Sigmoid colon (tissue), 7 donors: ENCODE data around the gene TAP1. TPM values are rescaled to one million over a fixed set of nuclear protein-coding genes. Genes with fewer than 3 reads are reported as not detected.
A peak's percentile ranks its signal among the peaks of the same experiment; 100 is the strongest.
"Not testable (repeated sequence)": the region's sequence is repeated elsewhere in the genome, so short reads cannot be mapped to it uniquely, and the experiment has no call there.

Experiments used
- DNase-seq: peaks from one replicate; pipeline ENCODE4 v3.0.0-alpha.2; 2019
- H3K27ac ChIP-seq, 4 donors: fragments of 200-600 bp; sonication (generic); one replicate each; pipeline ENCODE4 v1.5.1; 2016 to 2019; ENCODE audit warnings: mild to moderate bottlenecking in 1 of 4
- H3K27me3 ChIP-seq, 3 donors: fragments of 200-600 bp; sonication (generic); one replicate each; pipeline ENCODE4 v1.5.1; 2019; ENCODE audit warnings: mild to moderate bottlenecking in 1 of 3
- H3K36me3 ChIP-seq, 4 donors: fragments of 200-600 bp; sonication (generic); one replicate each; pipeline ENCODE4 v1.5.1; 2016 to 2019
- H3K4me1 ChIP-seq, 4 donors: fragments of 200-600 bp; sonication (generic); one replicate each; pipeline ENCODE4 v1.5.1; 2017 to 2019
- H3K4me3 ChIP-seq, 4 donors: fragments of 200-600 bp; sonication (generic); one replicate each; pipeline ENCODE4 v1.5.1; 2017 to 2019; ENCODE audit warnings: mild to moderate bottlenecking in 2 of 4, moderate library complexity in 1 of 4
- H3K9me3 ChIP-seq, 4 donors: fragments of 200-600 bp in 3 of 4; sonication (generic) in 3 of 4; one replicate each; pipeline versions ENCODE4 v1.5.1 to v1.6.1; 2013 to 2019
- EP300 ChIP-seq, 4 donors: sonication (generic); formaldehyde crosslinking; IDR thresholded peaks; one replicate each; pipeline ENCODE4 v1.6.1; 2017; ENCODE audit warnings: antibody characterized with exemption in 4 of 4
- POLR2A ChIP-seq, 2 donors: fragments of 450-650 bp; IDR thresholded peaks; one replicate each; pipeline ENCODE4 v1.6.1; 2016; ENCODE audit warnings: antibody characterized with exemption in 2 of 2, mild to moderate bottlenecking in 2 of 2, moderate library complexity in 2 of 2
- POLR2AphosphoS5 ChIP-seq, 4 donors: sonication (generic); formaldehyde crosslinking; IDR thresholded peaks; one replicate each; pipeline ENCODE4 v1.6.1; 2017; ENCODE audit warnings: antibody characterized with exemption in 4 of 4
- WGBS, 2 donors: extraction: QIAGEN DNeasy Blood & Tissue Kit; methylation state at CpG; one replicate each; pipeline ENCODE4 v1.1.7; 2013; 5-methylcytosine and 5-hydroxymethylcytosine counted together
- intact Hi-C: fragments of 100-400 bp; cut with DNase I; formaldehyde crosslinking; loops from one replicate; pipeline ENCODE4 v1.15.1; 2023
- polyA plus RNA-seq, 3 donors: library from polyadenylated mRNA; stranded (reverse); fragments of 200-250 nt; gene quantifications; one replicate each; pipeline ENCODE4 v1.2.3, GENCODE V29; 2013
- total RNA-seq, 4 donors: library from RNA; depleted of rRNA; stranded (reverse); fragments of >200 nt; gene quantifications; one replicate each; pipeline ENCODE4 v1.1.0, GENCODE V29; 2016
- TF ChIP-seq, protein P1 (sequence below), 4 experiments: fragments of 450-650 bp in 3 of 4; fragments of 200-600 bp in 1 of 4; IDR thresholded peaks; one replicate each; pipeline ENCODE4 v1.5.1; 2016 to 2019; ENCODE audit warnings: antibody characterized with exemption in 4 of 4, mild to moderate bottlenecking in 3 of 4, moderate library complexity in 2 of 4
- donor health status: healthy with polysubstance abuse.
- donor health status: Bipolar disorder and iron deficiency.
- donor health status: healthy.

The TAP1 gene
- total and polyA plus RNA-seq, 7 donors, result 11.4 to 211 (median 23.5) TPM

DNA sequence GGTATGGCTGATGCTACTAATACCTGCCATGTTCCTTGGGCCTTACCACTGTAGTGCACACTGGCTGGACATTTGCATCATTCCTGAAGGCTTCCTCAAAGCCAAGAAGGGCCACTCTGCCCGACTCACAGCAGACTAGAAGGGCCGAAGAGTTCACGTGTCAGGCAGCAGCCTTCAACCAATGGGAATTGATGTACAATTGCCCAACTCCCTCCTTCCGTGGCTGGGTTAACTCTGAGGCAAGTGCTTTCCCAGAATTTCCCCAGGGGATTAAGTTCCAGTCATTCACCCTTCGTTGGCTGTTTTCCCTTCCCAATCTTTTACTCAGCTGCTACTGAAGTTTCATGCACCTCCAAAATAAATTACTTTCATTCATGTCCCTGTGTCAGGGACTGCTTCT is 30.3 kb upstream of the TAP1 start:
- Histone ChIP-seq H3K4me3 (no peak overlapping the region), H3K36me3 (no peaks in the 10 kb centered on the region), H3K4me1 (peaks cover 0 to 22% (median 20%) of the 10 kb centered on the region in 4 donors), H3K9me3 (no peaks in the 10 kb centered on the region), H3K27me3 (peaks cover 0 to 8% (median 0%) of the 10 kb centered on the region in 3 donors), H3K27ac (no peak overlapping the region)
- intact Hi-C loops, result loop anchor here (2.0 kb wide), 1 partner anchor 101 kb away; no protein-coding TSS in a partner anchor
- WGBS, 2 donors, result 68 to 75% methylated on average over 5 of the region's 5 CpGs
- TF ChIP-seq EP300 (IDR thresholded peaks at IDR 0.05) (no peak), POLR2AphosphoS5 (IDR thresholded peaks at IDR 0.05) (peak in 1 of 4 donors; percentile 40)
- peak; percentile 70 for DNase-seq

DNA sequence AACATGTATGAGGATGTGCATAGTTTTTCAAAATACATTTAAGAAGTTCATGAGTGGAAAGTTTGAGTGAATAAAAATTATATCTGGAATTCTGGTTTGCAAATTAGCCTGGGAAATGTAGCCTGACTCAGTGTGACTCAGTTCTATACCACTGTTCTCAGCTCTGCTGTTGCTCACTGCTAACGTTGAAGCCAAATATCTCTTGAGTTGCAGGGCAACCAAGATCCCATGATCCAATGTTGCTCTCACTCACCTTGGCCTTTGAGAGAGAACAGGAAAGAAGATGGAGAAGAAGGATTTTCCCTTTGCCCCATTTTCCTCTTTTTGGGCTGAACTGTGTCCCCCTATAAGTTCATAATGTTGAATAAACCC is 29.4 kb upstream of the TAP1 start:
- TF ChIP-seq POLR2AphosphoS5 (IDR thresholded peaks at IDR 0.05) (no peak), POLR2A (IDR thresholded peaks at IDR 0.05) (no peak), EP300 (IDR thresholded peaks at IDR 0.05) (no peak)
- TF ChIP-seq, protein P1, sequence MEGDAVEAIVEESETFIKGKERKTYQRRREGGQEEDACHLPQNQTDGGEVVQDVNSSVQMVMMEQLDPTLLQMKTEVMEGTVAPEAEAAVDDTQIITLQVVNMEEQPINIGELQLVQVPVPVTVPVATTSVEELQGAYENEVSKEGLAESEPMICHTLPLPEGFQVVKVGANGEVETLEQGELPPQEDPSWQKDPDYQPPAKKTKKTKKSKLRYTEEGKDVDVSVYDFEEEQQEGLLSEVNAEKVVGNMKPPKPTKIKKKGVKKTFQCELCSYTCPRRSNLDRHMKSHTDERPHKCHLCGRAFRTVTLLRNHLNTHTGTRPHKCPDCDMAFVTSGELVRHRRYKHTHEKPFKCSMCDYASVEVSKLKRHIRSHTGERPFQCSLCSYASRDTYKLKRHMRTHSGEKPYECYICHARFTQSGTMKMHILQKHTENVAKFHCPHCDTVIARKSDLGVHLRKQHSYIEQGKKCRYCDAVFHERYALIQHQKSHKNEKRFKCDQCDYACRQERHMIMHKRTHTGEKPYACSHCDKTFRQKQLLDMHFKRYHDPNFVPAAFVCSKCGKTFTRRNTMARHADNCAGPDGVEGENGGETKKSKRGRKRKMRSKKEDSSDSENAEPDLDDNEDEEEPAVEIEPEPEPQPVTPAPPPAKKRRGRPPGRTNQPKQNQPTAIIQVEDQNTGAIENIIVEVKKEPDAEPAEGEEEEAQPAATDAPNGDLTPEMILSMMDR (IDR thresholded peaks at IDR 0.05), result no peak
- H3K27me3 ChIP-seq, result peaks cover 0 to 8% (median 0%) of the 10 kb centered on the region in 3 donors
- peaks cover 0 to 22% (median 20%) of the 10 kb centered on the region in 4 donors for H3K4me1 ChIP-seq
- intact Hi-C loops, result no loop called here
- WGBS, 2 donors, result 23 to 37% methylated on average over 1 of the region's 1 CpG
- H3K4me3 ChIP-seq, result no peak overlapping the region
- H3K27ac ChIP-seq, result no peak overlapping the region
- no peaks in the 10 kb centered on the region for H3K9me3 ChIP-seq
- DNase-seq, result no peak
- no peaks in the 10 kb centered on the region for H3K36me3 ChIP-seq

DNA sequence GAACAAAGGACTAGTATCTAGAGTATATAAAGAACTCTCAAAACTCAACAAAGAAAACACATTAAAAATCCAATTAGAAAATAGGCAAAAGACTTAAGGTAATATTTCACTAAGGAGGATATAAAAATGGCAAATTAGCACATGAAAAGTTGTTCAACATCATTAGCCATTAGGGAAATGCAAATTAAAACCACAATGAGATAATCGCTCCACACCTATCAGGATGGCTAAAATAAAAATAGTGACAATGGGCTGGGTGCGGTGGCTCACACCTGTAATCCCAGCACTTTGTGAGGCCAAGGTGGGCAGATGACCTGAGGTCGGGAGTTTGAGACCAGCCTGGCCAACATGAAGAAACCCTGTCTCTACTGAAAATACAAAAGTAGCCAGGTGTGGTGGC is 27.5 kb upstream of the TAP1 start:
- H3K36me3 ChIP-seq, DNase-seq, H3K4me3 ChIP-seq, H3K9me3 ChIP-seq, intact Hi-C loops, H3K4me1 ChIP-seq, H3K27ac ChIP-seq: not testable (repeated sequence)
- WGBS, 2 donors, result 66 to 78% methylated on average over 3 of the region's 3 CpGs
- H3K27me3 ChIP-seq, result peaks cover 0 to 17% (median 0%) of the 10 kb centered on the region in 3 donors

DNA sequence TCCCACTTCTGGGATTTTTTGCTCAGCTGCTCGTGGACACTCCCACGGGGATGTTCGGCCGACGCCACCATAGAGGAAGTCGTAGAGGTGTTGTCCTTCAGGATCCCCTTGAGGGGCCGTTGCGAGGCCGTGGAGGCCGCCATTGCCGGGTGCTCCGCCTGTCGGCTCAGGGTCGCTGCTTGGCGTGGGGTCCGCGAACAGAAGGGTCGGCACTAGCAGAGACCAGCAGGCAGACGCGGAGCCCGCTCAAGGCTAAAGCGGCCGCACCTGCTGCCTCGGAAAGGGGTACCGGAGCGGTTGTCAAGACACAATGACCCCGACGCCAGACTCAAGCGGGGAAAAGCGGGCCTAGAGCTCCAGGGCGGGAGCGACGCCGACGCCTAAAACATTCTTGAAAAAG is 26.2 kb upstream of the TAP1 start:
- H3K27me3 ChIP-seq, result peaks cover 0 to 27% (median 0%) of the 10 kb centered on the region in 3 donors
- H3K4me1 ChIP-seq, result no peaks in the 10 kb centered on the region
- H3K4me3 ChIP-seq, result no peak overlapping the region
- TF ChIP-seq EP300 (IDR thresholded peaks at IDR 0.05) (no peak), POLR2AphosphoS5 (IDR thresholded peaks at IDR 0.05) (no peak)
- TF ChIP-seq, protein P1 (IDR thresholded peaks at IDR 0.05), result no peak
- intact Hi-C loops, result no loop called here
- DNase-seq, result no peak
- no peaks in the 10 kb centered on the region for H3K9me3 ChIP-seq
- H3K27ac ChIP-seq, result no peak overlapping the region
- WGBS, 2 donors, result 70 to 77% methylated on average over 35 of the region's 35 CpGs
- no peaks in the 10 kb centered on the region for H3K36me3 ChIP-seq

DNA sequence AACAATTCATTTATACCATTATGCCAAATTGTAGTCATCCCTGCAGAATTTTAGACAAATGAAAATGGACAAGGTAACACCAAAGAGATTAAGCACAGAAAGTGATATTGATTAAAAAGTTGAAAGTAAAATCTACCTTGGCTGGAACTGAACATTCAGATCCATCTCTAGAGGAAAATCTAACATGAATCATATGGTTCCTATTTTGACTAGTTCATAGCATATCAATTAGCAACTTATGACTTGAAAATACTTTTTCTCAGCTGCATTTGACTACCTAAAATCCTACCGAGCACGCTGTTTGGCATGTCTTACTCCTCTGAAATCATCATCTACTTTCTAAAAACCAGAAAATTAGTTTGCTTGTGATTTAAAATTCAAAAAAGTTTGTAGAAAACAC is 23.1 kb upstream of the TAP1 start:
- Histone ChIP-seq H3K4me1 (no peaks in the 10 kb centered on the region), H3K27ac (no peak overlapping the region), H3K27me3 (peaks cover 0 to 31% (median 0%) of the 10 kb centered on the region in 3 donors), H3K36me3 (no peaks in the 10 kb centered on the region), H3K9me3 (no peaks in the 10 kb centered on the region), H3K4me3 (no peak overlapping the region)
- TF ChIP-seq POLR2AphosphoS5 (IDR thresholded peaks at IDR 0.05), result no peak
- no peak for DNase-seq
- intact Hi-C loops, result no loop called here
- WGBS, 2 donors, result 87 to 90% methylated on average over 2 of the region's 2 CpGs

DNA sequence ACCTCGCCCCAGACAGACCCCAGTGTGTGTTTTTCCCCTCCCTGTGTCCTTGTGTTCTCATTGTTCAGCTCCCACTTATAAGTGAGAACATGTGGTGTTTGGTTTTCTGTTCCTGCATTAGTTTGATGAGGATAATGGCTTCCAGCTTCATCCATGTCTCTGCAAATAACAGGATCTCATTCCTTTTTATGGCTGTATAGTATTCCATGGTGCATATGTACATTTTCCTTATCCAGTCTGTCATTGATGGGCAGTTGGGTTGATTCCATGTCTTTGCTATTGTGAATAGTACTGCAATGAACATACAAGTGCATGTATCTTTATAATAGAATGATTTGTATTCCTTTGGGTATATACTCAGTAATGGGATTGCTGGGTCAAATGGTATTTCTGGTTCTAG is 20.4 kb upstream of the TAP1 start:
- peaks cover 0 to 23% (median 0%) of the 10 kb centered on the region in 3 donors for H3K27me3 ChIP-seq
- H3K36me3 ChIP-seq, DNase-seq, intact Hi-C loops, H3K27ac ChIP-seq, H3K4me1 ChIP-seq, H3K4me3 ChIP-seq, H3K9me3 ChIP-seq: not testable (repeated sequence)
- 47 to 54% methylated on average over 1 of the region's 1 CpG for WGBS, 2 donors

DNA sequence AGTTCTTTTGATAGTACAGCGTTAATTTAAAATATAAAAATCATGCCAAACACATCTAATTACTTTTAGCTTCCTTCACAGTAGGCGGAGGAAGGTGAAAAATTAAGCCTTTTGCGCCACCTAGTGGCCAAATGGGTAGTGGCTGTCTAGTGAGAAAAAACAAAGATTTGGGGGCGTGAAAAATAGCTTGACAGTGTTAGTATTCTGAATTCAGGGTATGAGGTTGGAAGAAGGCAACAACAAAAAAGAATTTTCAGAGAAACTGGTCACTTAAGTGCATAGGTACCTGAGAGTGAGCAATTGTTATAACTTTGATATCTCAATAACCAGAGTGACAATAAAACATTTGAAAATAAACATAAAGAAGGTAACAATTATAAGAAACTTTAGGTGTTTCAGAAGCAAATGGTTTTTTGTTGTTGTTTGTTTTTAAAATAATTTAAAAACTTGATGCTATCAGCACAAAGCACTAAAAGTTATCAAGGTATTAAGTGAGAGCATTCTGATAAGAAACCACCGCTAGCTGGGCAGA is 14.8 kb upstream of the TAP1 start:
- H3K27ac ChIP-seq, result no peak overlapping the region
- H3K4me3 ChIP-seq, result no peak overlapping the region
- no peaks in the 10 kb centered on the region for H3K27me3 ChIP-seq
- 7 to 13% methylated on average over 5 of the region's 5 CpGs for WGBS, 2 donors
- peak; percentile 87 for DNase-seq
- intact Hi-C loops, result loop anchor here (1.0 to 5.0 kb wide), 2 partner anchors 30 to 456 kb away; partner anchors contain the start of gene TAP2
- no peaks in the 10 kb centered on the region for H3K9me3 ChIP-seq
- no peaks in the 10 kb centered on the region for H3K4me1 ChIP-seq
- TF ChIP-seq, protein P1 (IDR thresholded peaks at IDR 0.05), result peak; percentile 77 to 95 (median 90)
- TF ChIP-seq POLR2A (IDR thresholded peaks at IDR 0.05), result no peak
- H3K36me3 ChIP-seq, result no peaks in the 10 kb centered on the region
